ENCODE measurements around the gene SLC16A13. TPM values are rescaled to one million over a fixed set of nuclear protein-coding genes. Genes with fewer than 3 reads are reported as not detected.

The SLC16A13 gene
- total RNA-seq, 1 donor from 2014 or later: 1.4 TPM

DNA sequence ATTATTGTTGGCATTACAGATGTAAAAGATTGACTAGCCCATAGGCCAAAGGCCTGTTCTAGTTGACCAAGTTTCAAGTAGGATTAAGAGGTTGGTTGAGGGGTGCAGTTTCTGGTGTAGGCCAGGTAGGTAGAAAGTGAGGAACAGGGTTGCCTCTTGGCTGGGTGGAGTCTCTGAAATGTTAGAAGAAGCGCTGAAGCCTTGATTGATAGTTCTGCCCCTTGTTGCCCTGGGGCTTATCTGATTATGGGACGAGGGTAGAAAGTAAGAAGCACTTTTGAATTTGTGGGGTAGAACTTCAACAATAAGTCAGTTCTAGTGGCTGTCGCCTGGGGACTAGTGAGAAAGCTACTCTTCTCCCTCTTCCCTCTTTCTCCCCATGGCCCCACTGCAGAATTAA is 6.7 kb upstream of the SLC16A13 start:
- H3K27me3 ChIP-seq (ENCODE audit: low read depth): no peaks in the 10 kb centered on the region
- peaks cover 4% of the 10 kb centered on the region for H3K36me3 ChIP-seq
- H3K27ac ChIP-seq (replicated peaks): peak overlapping the region; percentile 82
- H3K4me3 ChIP-seq: no peak overlapping the region
- no peak for DNase-seq
- no peaks in the 10 kb centered on the region for H3K9me3 ChIP-seq (replicated peaks)
- no peak for TF ChIP-seq CTCF (IDR thresholded peaks at IDR 0.05; ENCODE audit: borderline replicate concordance)
- H3K4me1 ChIP-seq: peaks cover 62% of the 10 kb centered on the region
- intact Hi-C loops (cut with micrococcal nuclease): no loop called here

GRCh38 chr17:7029659-7030058 is 6.2 kb upstream of the SLC16A13 start:
- intact Hi-C loops (cut with micrococcal nuclease): no loop called here
- H3K36me3 ChIP-seq: peaks cover 4% of the 10 kb centered on the region
- H3K27me3 ChIP-seq (ENCODE audit: low read depth): no peaks in the 10 kb centered on the region
- no peak overlapping the region for H3K4me3 ChIP-seq
- no peak for TF ChIP-seq CTCF (IDR thresholded peaks at IDR 0.05; ENCODE audit: borderline replicate concordance)
- DNase-seq: no peak
- peaks cover 60% of the 10 kb centered on the region for H3K4me1 ChIP-seq
- peak overlapping the region; percentile 82 for H3K27ac ChIP-seq (replicated peaks)
- no peaks in the 10 kb centered on the region for H3K9me3 ChIP-seq (replicated peaks)

DNA sequence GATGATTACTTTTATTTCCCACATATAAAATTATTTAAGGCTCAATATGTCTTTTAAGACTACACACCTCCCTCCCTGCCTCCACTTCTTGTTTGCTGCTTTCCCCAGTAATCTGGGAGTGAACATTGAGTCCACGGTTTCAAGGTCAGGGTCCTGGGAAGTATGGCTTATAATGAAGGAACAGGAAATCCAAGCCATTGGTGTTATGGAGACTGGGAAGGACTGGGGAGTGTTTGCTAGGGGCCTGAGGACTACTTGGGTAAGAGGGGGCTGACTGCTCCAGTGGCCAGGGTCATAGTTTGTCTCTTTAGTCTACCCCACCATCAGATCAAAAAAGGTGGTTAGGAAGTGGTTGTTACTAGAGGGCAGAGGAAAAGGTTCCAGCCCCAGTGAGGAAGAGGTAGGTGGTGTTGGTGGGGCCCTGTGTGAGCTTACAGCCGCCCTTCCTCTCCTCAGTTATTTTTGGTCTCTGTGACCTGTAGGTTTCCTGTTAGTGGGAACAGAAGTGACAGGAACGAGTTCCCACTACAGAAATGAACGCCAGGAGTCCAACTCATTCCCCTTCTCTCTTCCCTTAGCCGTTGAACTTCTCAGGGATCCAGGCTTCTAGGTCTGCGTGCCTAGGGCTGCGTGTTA is 742 bp upstream of the SLC16A13 start:
- peak overlapping the region; percentile 92 for H3K27ac ChIP-seq (replicated peaks)
- H3K4me1 ChIP-seq: peaks cover 38% of the 10 kb centered on the region
- H3K4me3 ChIP-seq: peak overlapping the region; percentile 72
- intact Hi-C loops (cut with micrococcal nuclease): no loop called here
- DNase-seq: no peak
- no peaks in the 10 kb centered on the region for H3K27me3 ChIP-seq (ENCODE audit: low read depth)
- H3K9me3 ChIP-seq (replicated peaks): no peaks in the 10 kb centered on the region
- H3K36me3 ChIP-seq: no peaks in the 10 kb centered on the region
- no peak for TF ChIP-seq CTCF (IDR thresholded peaks at IDR 0.05; ENCODE audit: borderline replicate concordance)

- Histone ChIP-seq H3K27ac (replicated peaks) (peak overlapping the region; percentile 5), H3K4me1 (peaks cover 49% of the 10 kb centered on the region), H3K4me3 (peak overlapping the region; percentile 72), H3K27me3 (ENCODE audit: low read depth) (peaks cover 18% of the 10 kb centered on the region), H3K36me3 (no peaks in the 10 kb centered on the region), H3K9me3 (replicated peaks) (no peaks in the 10 kb centered on the region)
- TF ChIP-seq CTCF (IDR thresholded peaks at IDR 0.05; ENCODE audit: borderline replicate concordance): no peak
- intact Hi-C loops (cut with micrococcal nuclease): no loop called here
- DNase-seq: no peak
Observed at GRCh38 chr17:7038025-7038862, 2.4 kb downstream of the SLC16A13 start.

- no peak for TF ChIP-seq CTCF (IDR thresholded peaks at IDR 0.05; ENCODE audit: borderline replicate concordance)
- peaks cover 33% of the 10 kb centered on the region for H3K27me3 ChIP-seq (ENCODE audit: low read depth)
Observed at GRCh38 chr17:7039832-7040231, 4.0 kb downstream of the SLC16A13 start.

More at GRCh38 chr17:7039832-7040231, 4.0 kb downstream of the SLC16A13 start:
- intact Hi-C loops (cut with micrococcal nuclease): no loop called here
- no peak overlapping the region for H3K27ac ChIP-seq (replicated peaks)
- H3K9me3 ChIP-seq (replicated peaks): no peaks in the 10 kb centered on the region
- DNase-seq: no peak
- H3K4me3 ChIP-seq: no peak overlapping the region
- peaks cover 52% of the 10 kb centered on the region for H3K4me1 ChIP-seq
- no peaks in the 10 kb centered on the region for H3K36me3 ChIP-seq

Data from left ventricle myocardium inferior (tissue), 1 donor.